Measurements from ENCODE around the gene LHX4.

Gene LHX4

DNA sequence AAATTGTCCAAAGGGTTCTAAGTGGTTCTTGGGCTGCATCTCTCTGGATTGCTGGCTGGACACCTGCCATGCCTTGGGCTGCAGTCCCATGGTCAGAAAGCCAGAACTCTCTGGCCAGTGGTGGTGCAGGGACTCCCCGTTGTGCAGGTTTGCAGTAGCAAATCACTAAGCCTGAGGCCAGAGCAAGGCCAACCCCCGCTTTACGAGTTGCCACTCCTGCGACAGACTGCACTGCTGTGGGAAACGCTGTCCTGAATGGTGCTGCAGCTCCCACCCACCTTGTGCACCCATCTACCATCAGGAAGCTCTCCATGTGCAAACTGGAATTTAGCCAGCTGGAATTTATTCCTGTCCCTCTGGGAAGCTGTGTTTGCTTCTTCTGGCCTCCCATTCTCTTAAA, 45.7 kb downstream of the LHX4 start:
- DNase-seq, result no peak

- no peak for DNase-seq
Measured at GRCh38 chr1:180277476-180278193, 47.6 kb downstream of the LHX4 start.

DNA sequence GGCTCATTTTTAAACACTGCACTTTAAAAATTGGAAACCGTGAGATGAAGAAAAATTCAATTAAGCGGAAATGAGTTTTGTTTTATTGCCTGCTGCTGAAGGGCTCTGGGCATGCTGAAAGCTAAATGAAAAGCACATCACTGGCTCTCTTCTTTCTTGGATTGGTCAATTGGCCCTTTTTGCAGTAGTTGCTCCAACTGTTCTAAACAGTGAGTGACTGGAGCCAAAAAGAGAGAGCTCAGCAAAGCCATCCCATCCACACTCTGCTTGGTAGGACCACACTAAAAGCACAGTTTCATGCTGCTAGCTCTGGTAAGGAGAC, 48.1 kb downstream of the LHX4 start:
- no peak for DNase-seq

- DNase-seq, result peak; percentile 21
Measured at GRCh38 chr1:180278596-180279395, 48.7 kb downstream of the LHX4 start.

DNA sequence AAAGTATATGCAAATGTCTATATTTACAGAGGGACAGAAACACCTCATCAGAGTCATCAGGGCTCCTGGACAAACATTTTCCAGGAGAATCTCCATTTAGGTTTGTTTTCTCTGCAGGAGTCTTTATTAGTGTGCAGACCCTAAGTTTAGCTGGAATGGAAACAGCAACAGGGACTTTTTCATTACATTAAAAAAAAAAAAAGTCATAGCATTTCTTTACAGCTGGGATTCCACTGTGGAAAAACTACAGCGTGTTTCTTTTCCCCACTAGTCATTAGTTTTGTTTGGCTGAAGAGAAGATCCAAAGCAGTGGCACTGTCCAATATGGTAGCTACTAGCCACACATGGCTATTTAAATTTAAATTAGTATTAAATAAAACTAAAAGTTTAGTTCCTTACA, 49.6 kb downstream of the LHX4 start:
- DNase-seq, result no peak

DNA sequence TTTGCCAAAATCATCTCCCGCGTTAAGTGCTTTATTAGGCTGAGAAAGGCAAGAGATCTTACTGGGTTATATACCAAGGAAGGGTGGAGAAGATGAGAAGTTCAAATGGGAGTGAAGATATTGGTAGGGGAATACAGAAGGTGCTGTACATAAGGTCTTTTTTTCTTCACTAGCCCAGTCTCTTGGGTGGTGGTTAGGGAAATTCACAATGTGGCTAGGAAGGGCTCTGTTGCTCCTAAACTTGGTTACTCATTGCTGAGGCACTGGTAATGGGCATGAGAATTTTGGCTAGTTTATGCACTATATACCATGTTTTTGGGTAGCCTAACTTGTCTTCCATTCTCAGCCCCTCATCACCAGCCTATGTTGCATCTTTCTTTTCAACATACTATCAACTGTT, 50.6 kb downstream of the LHX4 start:
- no peak for DNase-seq

DNA sequence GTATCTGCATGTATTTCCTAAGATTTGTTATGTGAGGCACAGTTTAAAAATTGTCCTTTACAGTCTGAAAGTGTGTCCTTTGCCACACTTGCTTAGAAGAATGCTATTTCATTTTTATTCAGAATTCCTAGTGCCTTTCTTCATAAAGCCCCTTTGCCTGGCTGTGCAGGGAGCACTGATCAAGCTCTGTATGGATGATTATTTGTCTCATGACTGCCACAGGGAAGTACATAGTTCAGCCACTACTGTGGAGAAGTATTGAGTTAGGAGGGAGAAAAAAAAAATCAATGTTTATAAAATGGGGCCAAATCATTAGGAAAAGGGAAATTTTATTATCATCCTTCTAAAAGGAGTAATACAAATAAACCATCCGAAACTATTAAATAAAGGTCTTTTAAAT, 51.4 kb downstream of the LHX4 start:
- no peak for DNase-seq

GRCh38 chr1:180282401-180283044, 52.5 kb downstream of the LHX4 start:
- DNase-seq, result no peak

- DNase-seq, result no peak
Measured at GRCh38 chr1:180283098-180283497, 53.0 kb downstream of the LHX4 start.

GRCh38 chr1:180286417-180286816, 56.4 kb downstream of the LHX4 start:
- DNase-seq, result no peak

DNA sequence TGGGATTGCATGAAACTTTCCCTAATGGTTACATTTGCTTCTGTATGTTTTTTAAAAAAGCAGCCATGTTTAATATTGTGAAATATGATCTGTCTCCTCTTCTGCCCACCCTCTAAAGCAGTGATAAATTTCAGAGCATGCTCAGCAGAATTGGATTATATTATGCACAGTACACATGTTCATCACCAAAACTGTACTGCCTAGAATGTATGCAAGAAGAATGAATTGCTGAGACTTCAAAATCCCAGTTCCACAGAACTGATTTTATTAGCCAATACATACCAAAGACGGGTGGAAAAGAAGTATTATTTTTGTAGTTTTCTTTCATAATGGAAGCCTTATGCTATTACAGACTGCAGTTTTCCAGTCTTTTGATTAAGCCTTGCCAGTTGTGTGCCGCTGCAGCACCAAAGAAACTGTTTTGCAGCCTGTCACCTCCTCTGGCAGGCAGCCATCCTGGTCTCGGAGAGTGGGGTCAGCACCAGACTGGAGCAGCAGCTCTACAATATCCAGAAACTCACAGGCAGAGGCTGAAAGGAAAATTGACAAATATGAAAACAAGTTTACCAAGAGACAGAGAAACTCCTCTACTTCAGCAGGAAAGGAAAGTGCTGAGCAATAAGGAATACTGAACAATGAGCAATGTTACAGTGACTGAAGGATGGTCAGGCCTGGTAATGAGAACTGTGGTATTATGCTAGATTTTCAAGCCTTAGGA, 58.1 kb downstream of the LHX4 start:
- DNase-seq, result no peak

DNA sequence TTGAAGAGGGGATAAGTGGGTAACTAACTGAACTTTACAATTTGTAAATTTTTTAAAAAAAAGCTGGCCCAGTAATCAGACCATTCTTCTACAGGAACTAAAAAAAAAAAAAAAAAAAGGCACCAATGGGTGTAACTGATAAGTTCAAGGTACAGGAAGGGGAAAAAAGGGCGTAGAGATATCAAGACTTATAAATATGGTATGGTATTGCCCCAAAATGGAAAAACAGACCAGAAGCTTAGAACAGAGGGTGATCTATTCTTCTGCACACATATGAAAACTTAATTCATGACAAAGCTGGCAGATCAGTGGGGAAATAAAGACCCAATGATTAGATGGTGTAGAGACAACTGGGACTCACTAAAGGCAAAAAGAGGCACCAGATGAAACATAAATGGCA, 58.9 kb downstream of the LHX4 start:
- no peak for DNase-seq

- no peak for DNase-seq
Measured at GRCh38 chr1:180290265-180291001, 60.4 kb downstream of the LHX4 start.

DNA sequence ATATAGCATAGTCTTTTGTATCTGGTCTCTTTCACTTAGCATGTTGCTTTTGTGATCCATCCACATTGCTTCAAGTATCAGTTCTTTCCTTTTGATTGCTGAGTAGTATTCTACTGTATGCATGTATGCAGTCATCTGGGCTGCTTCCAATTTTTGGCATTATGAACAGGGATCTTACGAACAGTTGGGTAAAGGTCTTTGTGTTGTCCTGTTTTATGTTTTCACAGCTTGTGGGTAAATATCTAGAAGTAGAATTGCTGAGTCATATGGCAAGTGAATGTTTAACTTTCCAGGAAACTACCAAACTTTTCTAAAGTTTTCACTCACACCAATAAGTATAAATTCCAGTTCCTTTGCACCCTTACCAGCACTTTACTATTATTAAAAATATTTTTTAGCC, 60.9 kb downstream of the LHX4 start:
- DNase-seq, result no peak

DNA sequence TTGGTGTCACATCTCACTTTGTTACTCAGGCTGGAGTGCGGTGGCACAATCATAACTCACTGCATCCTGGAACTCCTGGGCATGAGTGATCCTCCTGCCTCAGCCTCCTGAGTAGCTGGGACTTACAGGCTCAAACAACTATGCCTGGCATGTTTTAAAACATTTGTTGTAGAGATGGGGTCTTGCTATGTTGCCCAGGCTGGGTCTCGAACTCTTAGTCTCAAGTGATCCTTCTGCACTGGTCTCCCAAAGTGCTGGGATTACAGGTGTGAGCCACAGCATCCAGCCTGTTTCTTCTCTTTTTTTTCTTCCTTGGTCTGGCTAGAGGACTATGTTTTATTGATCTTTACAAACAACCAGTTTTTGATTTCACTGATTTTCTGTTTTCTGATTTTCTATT, 64.6 kb downstream of the LHX4 start:
- DNase-seq, result no peak

DNA sequence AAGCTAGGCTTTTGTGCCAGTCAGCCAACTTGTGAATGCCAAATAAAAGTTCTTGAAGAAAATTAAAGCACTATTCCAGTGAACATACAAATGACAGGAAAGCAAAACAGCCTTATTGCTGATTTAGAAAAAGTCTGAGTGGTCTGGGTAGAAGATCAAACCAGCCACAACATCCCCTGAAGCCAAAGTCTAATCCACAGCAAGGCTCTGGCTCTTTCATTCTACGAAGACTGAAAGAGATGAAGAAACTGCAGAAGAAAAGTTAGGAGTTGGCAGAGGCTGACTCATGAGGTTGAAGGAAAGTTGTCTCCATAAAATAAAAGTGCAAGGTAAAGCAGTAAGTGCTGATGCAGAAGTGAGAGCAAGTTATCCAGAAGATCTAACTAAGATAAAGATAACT, 65.9 kb downstream of the LHX4 start:
- DNase-seq, result no peak

DNA sequence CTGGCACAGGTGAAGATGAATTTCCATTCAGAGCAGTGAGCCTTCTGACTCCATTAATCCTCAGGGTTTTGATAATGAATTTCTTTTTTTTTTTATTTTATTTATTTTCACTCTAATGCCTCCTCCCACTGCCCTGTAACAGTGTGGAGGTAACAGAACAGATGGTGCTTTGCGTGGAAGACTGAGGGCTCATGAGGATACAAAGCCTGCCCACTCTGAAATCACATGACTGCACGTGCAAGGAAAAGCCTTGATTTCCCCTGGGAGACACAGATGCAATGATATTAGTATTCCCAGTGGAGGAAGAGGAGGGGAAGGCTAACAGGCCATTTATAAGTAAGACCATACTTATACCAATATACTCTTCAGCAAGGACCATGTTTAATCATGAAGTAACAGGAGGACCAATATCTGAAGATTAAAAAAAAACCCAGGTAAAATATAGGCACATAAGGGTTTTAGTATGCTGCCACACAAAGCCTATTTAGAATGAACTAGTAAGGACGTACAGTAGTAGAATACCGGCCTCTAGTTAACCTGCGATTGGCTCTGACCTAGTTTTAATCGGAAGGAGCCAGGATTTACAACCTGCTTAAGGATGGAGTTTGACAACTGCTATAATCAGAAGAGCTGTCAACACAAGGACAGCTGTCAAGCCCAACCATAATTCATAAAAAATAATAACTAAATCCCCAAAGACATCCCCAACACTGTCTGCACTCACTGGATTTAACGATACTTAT, 69.6 kb downstream of the LHX4 start:
- DNase-seq, result no peak

- no peak for DNase-seq
Measured at GRCh38 chr1:180301135-180301742, 71.2 kb downstream of the LHX4 start.

DNA sequence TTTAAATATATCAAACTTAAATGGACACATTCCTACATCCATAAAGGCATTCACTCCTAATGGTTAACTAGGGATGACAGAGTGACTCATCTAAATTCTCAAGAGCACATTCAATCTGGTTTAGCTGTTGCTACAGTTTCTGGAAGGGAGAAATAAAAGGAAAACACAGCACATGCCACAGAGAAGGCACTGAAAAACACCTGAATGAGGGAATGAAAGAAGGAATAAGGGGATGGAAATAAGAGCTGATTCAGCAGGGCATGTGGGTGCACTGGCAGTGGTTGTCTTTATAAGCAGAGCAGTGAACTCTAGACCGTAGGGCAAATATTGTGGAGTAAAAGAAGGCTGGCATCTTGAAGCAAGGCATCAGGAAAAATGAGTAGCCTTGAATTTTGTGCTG, 79.3 kb downstream of the LHX4 start:
- DNase-seq, result no peak

- no peak for DNase-seq
Measured at GRCh38 chr1:180310095-180310494, 80.0 kb downstream of the LHX4 start.

DNA sequence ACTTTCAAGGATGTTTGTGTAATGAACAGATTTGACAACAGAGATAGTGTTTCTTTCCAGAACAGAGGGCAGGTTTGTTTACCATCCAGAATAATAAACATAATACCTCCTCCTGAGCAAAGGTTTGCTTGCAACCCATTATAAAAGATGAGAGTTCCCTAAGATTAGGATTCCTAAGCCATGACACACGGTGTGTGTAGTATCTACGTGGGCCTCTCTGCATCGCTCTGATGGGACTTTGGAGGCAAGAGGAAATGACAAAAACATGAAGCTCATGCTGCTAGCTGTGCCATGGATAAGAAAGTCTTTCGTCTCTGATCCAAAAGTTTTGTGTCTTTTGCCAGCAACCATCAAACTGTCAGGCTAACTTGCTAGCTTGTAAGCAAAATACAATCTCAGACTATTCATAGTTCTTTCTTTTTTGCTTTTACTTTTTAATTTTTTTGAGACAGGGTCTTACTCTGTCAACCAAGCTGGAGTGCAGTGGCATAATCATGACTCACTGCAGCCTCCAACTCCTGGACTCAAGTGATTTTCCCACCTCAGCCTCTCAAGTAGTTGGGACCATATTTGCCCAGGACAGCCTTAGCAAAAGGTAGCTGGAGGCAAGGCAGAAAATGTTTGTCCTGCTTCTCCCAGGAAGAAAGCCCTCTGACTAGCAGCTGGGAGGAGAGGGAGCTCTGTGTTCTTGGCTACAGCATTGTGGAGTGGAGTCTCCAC, 81.1 kb downstream of the LHX4 start:
- DNase-seq, result no peak

All from CD4-positive, alpha-beta T cell treated with Interferon gamma for 1 hour (primary cell).